GM12878 (cell line): ENCODE measurements around the gene IL5. TPM values are rescaled to one million over a fixed set of nuclear protein-coding genes. Genes with fewer than 3 reads are reported as not detected.

Experiments
- ATAC-seq: fragments of 200-7000 bp; cut with Tn5 transposase; 3 replicates; pipeline ENCODE4 v1.9.1; 2020; ENCODE audit warnings: mild to moderate bottlenecking, moderate library complexity
- BruUV-seq: library from RNA; stranded (reverse); fragments of 400-500 nt; replicated peaks from 2 replicates; lab custom pipeline; 2021; lab: Mats Ljungman, UMichigan
- CTCF ChIA-PET: fragments of 300-600 bp; sonication (Branson Sonifier 250); formaldehyde crosslinking; extraction: SDS; loops from one replicate; lab custom pipeline; 2021; ENCODE audit warnings: inconsistent platforms; lab: Yijun Ruan, JAX
- POLR2A ChIA-PET: fragments of 350-600 bp; formaldehyde crosslinking; extraction: SDS; loops from one replicate; lab custom pipeline; 2021; ENCODE audit warnings: inconsistent platforms; lab: Charles Lee
- RAD21 ChIA-PET: fragments of 300-600 bp; sonication (Branson Sonifier 250); formaldehyde crosslinking; loops from one replicate; lab custom pipeline; 2023; ENCODE audit warnings: antibody characterized with exemption; ENCODE audit not compliant: unreplicated experiment; lab: Charles Lee
- SMC1A ChIA-PET: fragments of 300-600 bp; sonication (Branson Sonifier 250); formaldehyde crosslinking; loops from one replicate; lab custom pipeline; 2023; ENCODE audit not compliant: unreplicated experiment, uncharacterized antibody; lab: Charles Lee
- DNase-seq: peaks from one replicate; pipeline ENCODE4 v3.0.0-alpha.2; 2011; ENCODE audit warnings: low read depth, low spot score
- FAIRE-seq: peaks from 3 replicates; lab custom pipeline; 2011; peaks lifted over from hg19 to GRCh38; lab: Jason Lieb, UNC
- H2AFZ ChIP-seq: 2 replicates; pipeline ENCODE4 v1.6.0; 2011; ENCODE audit warnings: low read depth, low read length, control low read depth; ENCODE audit not compliant: control insufficient read depth
- H3K27ac ChIP-seq: 2 replicates; pipeline ENCODE4 v1.5.1; 2011; ENCODE audit warnings: control low read depth; ENCODE audit not compliant: control insufficient read depth, insufficient read depth
- H3K27me3 ChIP-seq, 2 experiments: replicated peaks in 1 of 2; 2 replicates each; pipeline versions ENCODE4 v1.6.0 to v1.6.1; 2011; ENCODE audit warnings: low read length in 1 of 2; ENCODE audit not compliant: control insufficient read depth in 2 of 2, insufficient read depth in 2 of 2
- H3K36me3 ChIP-seq, 2 experiments: 2 replicates each; pipeline ENCODE4 v1.5.1; 2011; ENCODE audit warnings: low read length in 1 of 2; ENCODE audit not compliant: control insufficient read depth in 2 of 2, insufficient read depth in 2 of 2
- H3K4me1 ChIP-seq: 2 replicates; pipeline ENCODE4 v1.6.1; 2011; ENCODE audit warnings: mild to moderate bottlenecking, low read length, moderate library complexity, mixed read lengths; ENCODE audit not compliant: control insufficient read depth, insufficient read depth
- H3K4me2 ChIP-seq: 2 replicates; pipeline ENCODE4 v1.6.0; 2011; ENCODE audit warnings: control low read depth; ENCODE audit not compliant: control insufficient read depth, insufficient read depth
- H3K4me3 ChIP-seq: fragments of 200-600 bp; sonication (generic); 2 replicates; pipeline ENCODE4 v1.5.1; 2016
- H3K79me2 ChIP-seq: 2 replicates; pipeline ENCODE4 v1.6.0; 2011; ENCODE audit warnings: low read length; ENCODE audit not compliant: control insufficient read depth, insufficient read depth
- H3K9ac ChIP-seq: 2 replicates; pipeline ENCODE4 v1.8.0; 2011; ENCODE audit warnings: low read length, control low read depth, mixed read lengths; ENCODE audit not compliant: control insufficient read depth, insufficient read depth
- H3K9me3 ChIP-seq: replicated peaks from 3 replicates; pipeline ENCODE4 v1.5.1; 2011; ENCODE audit warnings: mild to moderate bottlenecking, low read length; ENCODE audit not compliant: control insufficient read depth, insufficient read depth
- H4K20me1 ChIP-seq: 2 replicates; pipeline ENCODE4 v1.6.0; 2011; ENCODE audit not compliant: control insufficient read depth, insufficient read depth
- EGR1 ChIP-seq, 2 experiments: IDR thresholded peaks; 1 replicate in 1 of 2; 2 replicates in 1 of 2; pipeline ENCODE4 v1.6.1; 2011 to 2012; ENCODE audit warnings: low read depth in 2 of 2, low read length in 2 of 2, borderline replicate concordance in 1 of 2, mild to moderate bottlenecking in 1 of 2, moderate library complexity in 1 of 2
- EP300 ChIP-seq, 2 experiments: fragments of 150-350 bp in 1 of 2; IDR thresholded peaks; 2 replicates each; pipeline ENCODE4 v1.6.1; 2011 to 2012; ENCODE audit warnings: low read depth in 2 of 2, low read length in 2 of 2, borderline replicate concordance in 1 of 2, improper control_type of control experiment in 1 of 2, inconsistent platforms in 1 of 2; ENCODE audit not compliant: control insufficient read depth in 1 of 2
- FOXM1 ChIP-seq: IDR thresholded peaks from 2 replicates; pipeline ENCODE4 v1.6.1; 2012; ENCODE audit warnings: low read depth, mild to moderate bottlenecking, inconsistent platforms, low read length, moderate library complexity
- IKZF2 ChIP-seq, 2 experiments: fragments of 450-650 bp; IDR thresholded peaks; 2 replicates each; pipeline ENCODE4 v1.6.1; 2017; ENCODE audit warnings: mild to moderate bottlenecking in 2 of 2, moderate library complexity in 2 of 2
- KLF5 ChIP-seq: fragments of 450-650 bp; IDR thresholded peaks from 2 replicates; pipeline ENCODE4 v1.6.1; 2014; ENCODE audit warnings: mild to moderate bottlenecking; ENCODE audit not compliant: partially characterized antibody
- NFYB ChIP-seq: IDR thresholded peaks from 2 replicates; pipeline ENCODE4 v1.6.1; 2011; ENCODE audit warnings: low read depth, mild to moderate bottlenecking, low read length, improper control_type of control experiment, moderate library complexity; ENCODE audit not compliant: insufficient read depth
- POLR2AphosphoS5 ChIP-seq: IDR thresholded peaks from 2 replicates; pipeline ENCODE4 v1.6.1; 2011; ENCODE audit warnings: mild to moderate bottlenecking, low read length, inconsistent platforms
- RCOR1 ChIP-seq: conservative IDR thresholded peaks from 2 replicates; pipeline ENCODE4 v1.6.1; 2012; ENCODE audit warnings: low read depth, low read length, improper control_type of control experiment
- RFX5 ChIP-seq: IDR thresholded peaks from 2 replicates; pipeline ENCODE4 v1.6.1; 2011; ENCODE audit warnings: low read depth, low read length, improper control_type of control experiment
- SPI1 ChIP-seq: IDR thresholded peaks from 2 replicates; pipeline ENCODE4 v1.6.1; 2011; ENCODE audit warnings: low read depth, mild to moderate bottlenecking, low read length, moderate library complexity, borderline replicate concordance; ENCODE audit not compliant: insufficient read depth
- SUPT20H ChIP-seq: IDR thresholded peaks from 2 replicates; pipeline ENCODE4 v1.6.1; 2011; ENCODE audit warnings: low read depth, mild to moderate bottlenecking, low read length, moderate library complexity, borderline replicate concordance; ENCODE audit not compliant: control insufficient read depth
- TARDBP ChIP-seq: IDR thresholded peaks from 2 replicates; pipeline ENCODE4 v1.6.1; 2016; ENCODE audit warnings: borderline replicate concordance
- TCF3 ChIP-seq: IDR thresholded peaks from 2 replicates; pipeline ENCODE4 v1.6.1; 2012; ENCODE audit warnings: low read depth, mild to moderate bottlenecking, low read length, borderline replicate concordance; ENCODE audit not compliant: insufficient read depth
- YY1 ChIP-seq: IDR thresholded peaks from 2 replicates; pipeline ENCODE4 v1.6.1; 2011; ENCODE audit warnings: low read depth, mild to moderate bottlenecking, low read length
- WGBS: methylation state at CpG from one replicate; pipeline ENCODE4 v1.1.6; 2016; ENCODE audit warnings: low lambda C conversion rate; ENCODE audit not compliant: insufficient replicate concordance, insufficient coverage; ENCODE audit errors: missing lambda C conversion rate; 5-methylcytosine and 5-hydroxymethylcytosine counted together
- in situ Hi-C: fragments of 300-500 bp; cut with MboI; formaldehyde crosslinking; loops from 9 replicates; pipeline ENCODE4 v1.14.3; 2018; ENCODE audit warnings: mixed read lengths
- intact Hi-C: fragments of 100-400 bp; cut with micrococcal nuclease; formaldehyde crosslinking; loops from one replicate; pipeline ENCODE4 v1.14.2; 2022; ENCODE audit not compliant: unreplicated experiment
- polyA plus RNA-seq, 11 experiments: library from polyadenylated mRNA; depleted of rRNA in 4 of 11; unstranded in 6 of 11; stranded (reverse) in 5 of 11; fragments of >200 nt; fragmentation: Nextera tagmentation in 4 of 11; fragmentation: Illumina TruSeq in 1 of 11; extraction: Ambion mirVana in 4 of 11; extraction: Trizol in 1 of 11; gene quantifications; 1 replicate in 1 of 11; 2 replicates in 10 of 11; pipeline versions ENCODE4 v1.2.1 to v1.2.3, GENCODE V29; 2011 to 2016; ENCODE audit warnings: inconsistent platforms in 2 of 11, missing spikeins in 2 of 11, low read depth in 1 of 11
- total RNA-seq, 4 experiments: library from RNA; depleted of rRNA in 3 of 4; stranded (reverse); fragments of >200 nt in 3 of 4; fragmentation: Illumina TruSeq in 1 of 4; extraction: Trizol in 1 of 4; gene quantifications; 2 replicates each; pipeline versions ENCODE4 v1.2.1 to v1.2.3, GENCODE V29; 2013 to 2021
- TF ChIP-seq, protein P1 (sequence below): fragments of 450-650 bp; IDR thresholded peaks from 2 replicates; pipeline ENCODE4 v1.6.1; 2017; ENCODE audit warnings: antibody characterized with exemption, mild to moderate bottlenecking, moderate library complexity
- TF ChIP-seq, protein P2 (sequence below): fragments of 450-650 bp; IDR thresholded peaks from 2 replicates; pipeline ENCODE4 v1.6.1; 2016; ENCODE audit warnings: mild to moderate bottlenecking
- TF ChIP-seq, protein P3 (sequence below): IDR thresholded peaks from 2 replicates; pipeline ENCODE4 v1.6.1; 2012; ENCODE audit warnings: low read depth, low read length, improper control_type of control experiment

The IL5 gene
- total and polyA plus RNA-seq, 10 of the 15 experiments (the other 5 are each of a cell fraction or from before 2014, with no cell fraction given) = not detected

DNA sequence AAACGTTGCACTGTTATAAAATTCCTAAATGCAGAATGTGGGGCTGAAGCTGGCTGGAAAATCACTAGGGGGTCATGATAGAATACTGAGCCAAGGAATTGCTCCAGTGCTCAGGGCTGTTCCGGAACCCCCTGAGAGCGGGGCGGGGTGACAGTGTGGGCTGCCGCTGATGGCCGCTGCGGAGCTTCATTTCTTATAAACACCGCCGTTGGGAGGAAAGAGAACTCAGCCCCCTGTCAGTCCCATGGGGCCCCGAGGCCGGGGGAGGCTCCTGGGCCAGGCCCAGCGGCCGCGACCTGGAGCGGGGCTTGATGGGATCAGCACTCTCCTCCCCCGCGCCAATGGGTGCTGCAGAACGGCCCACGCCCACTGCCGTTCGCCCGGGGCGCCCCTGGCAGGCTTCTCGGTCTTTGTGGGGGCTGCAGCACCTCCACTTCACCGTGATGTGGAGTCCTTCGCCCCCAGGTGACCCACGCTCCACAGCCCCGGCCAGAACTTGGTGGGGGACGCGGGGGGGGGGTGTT, 47.6 kb downstream of the IL5 start (continued):
- TF ChIP-seq, protein P1, sequence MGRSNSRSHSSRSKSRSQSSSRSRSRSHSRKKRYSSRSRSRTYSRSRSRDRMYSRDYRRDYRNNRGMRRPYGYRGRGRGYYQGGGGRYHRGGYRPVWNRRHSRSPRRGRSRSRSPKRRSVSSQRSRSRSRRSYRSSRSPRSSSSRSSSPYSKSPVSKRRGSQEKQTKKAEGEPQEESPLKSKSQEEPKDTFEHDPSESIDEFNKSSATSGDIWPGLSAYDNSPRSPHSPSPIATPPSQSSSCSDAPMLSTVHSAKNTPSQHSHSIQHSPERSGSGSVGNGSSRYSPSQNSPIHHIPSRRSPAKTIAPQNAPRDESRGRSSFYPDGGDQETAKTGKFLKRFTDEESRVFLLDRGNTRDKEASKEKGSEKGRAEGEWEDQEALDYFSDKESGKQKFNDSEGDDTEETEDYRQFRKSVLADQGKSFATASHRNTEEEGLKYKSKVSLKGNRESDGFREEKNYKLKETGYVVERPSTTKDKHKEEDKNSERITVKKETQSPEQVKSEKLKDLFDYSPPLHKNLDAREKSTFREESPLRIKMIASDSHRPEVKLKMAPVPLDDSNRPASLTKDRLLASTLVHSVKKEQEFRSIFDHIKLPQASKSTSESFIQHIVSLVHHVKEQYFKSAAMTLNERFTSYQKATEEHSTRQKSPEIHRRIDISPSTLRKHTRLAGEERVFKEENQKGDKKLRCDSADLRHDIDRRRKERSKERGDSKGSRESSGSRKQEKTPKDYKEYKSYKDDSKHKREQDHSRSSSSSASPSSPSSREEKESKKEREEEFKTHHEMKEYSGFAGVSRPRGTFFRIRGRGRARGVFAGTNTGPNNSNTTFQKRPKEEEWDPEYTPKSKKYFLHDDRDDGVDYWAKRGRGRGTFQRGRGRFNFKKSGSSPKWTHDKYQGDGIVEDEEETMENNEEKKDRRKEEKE = no peak
- TF ChIP-seq EP300 (IDR thresholded peaks at IDR 0.05; ENCODE audit: borderline replicate concordance in 1 of 2, control insufficient read depth in 1 of 2, low read depth in 2 of 2, low read length in 2 of 2) (peak in 1 of 2 experiments; percentile 38; a peak in 2 of 4 replicates), NFYB (no peak), POLR2AphosphoS5 (peak; percentile 32; the same call in 1 of the 2 replicates)
- TF ChIP-seq, protein P2, sequence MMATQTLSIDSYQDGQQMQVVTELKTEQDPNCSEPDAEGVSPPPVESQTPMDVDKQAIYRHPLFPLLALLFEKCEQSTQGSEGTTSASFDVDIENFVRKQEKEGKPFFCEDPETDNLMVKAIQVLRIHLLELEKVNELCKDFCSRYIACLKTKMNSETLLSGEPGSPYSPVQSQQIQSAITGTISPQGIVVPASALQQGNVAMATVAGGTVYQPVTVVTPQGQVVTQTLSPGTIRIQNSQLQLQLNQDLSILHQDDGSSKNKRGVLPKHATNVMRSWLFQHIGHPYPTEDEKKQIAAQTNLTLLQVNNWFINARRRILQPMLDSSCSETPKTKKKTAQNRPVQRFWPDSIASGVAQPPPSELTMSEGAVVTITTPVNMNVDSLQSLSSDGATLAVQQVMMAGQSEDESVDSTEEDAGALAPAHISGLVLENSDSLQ = peak; percentile 82

DNA sequence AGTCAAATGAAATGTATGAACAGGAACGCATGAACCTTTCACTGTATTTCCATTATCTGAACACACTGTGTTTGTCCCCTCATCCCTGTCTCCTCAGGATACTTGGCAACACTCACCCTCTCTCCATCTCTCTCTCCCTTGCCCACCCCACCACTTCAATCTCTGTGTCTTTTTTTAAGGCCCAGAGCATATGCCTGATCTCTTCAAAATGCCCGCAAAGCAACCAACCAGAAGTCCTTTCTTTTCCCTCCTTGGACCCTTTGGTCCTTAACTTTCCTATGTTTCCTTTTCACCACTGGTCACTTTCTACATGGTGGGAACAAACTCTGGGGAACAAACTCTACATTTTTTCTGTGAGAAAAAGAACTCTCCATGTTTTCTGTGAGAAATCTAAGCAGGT, 49.5 kb downstream of the IL5 start:
- DNase-seq = no peak
- Histone ChIP-seq H3K4me1 (peaks cover 44% of the 10 kb centered on the region), H3K79me2 (peaks cover 31% of the 10 kb centered on the region), H3K4me3 (no peak overlapping the region), H3K36me3 (0 out of 4 replicates have a peak, but pooled peaks cover 0 to 4% of the 10 kb centered on the region in 2 experiments), H3K9ac (no peak overlapping the region), H3K9me3 (no peaks in the 10 kb centered on the region), H2AFZ (no peak overlapping the region), H3K27ac (no peak overlapping the region), H3K4me2 (0 out of 2 replicates have a peak overlapping the region, but pooled peaks have one; percentile 2), H3K27me3 (no peaks in the 10 kb centered on the region), H4K20me1 (peaks cover 2% of the 10 kb centered on the region; the same call in 1 of the 2 replicates)
- no TSS peak for BruUV-seq
- CTCF ChIA-PET = interaction anchor here (1.4 to 13.6 kb wide), 4 partner anchors 28 to 256 kb away, joined by 3 to 481 read pairs (median 106); no protein-coding TSS in a partner anchor
- in situ Hi-C loops (loop anchor here (10.0 kb wide), 1 partner anchor 109 kb away; no protein-coding TSS in a partner anchor), intact Hi-C loops (no loop called here)
- POLR2A ChIA-PET = interaction anchor here (0.6 to 24.5 kb wide), 4 partner anchors 13 to 78 kb away, joined by 4 to 389 read pairs (median 65); no protein-coding TSS in a partner anchor
- 96% methylated on average over 2 of the region's 2 CpGs for WGBS
- RAD21 ChIA-PET = interaction anchor here (0.9 to 27.2 kb wide), 4 partner anchors 37 to 77 kb away, joined by 3 to 453 read pairs (median 105); no protein-coding TSS in a partner anchor
- SMC1A ChIA-PET = interaction anchor here (0.9 to 10.5 kb wide), 4 partner anchors 36 to 107 kb away, joined by 3 to 162 read pairs (median 66); no protein-coding TSS in a partner anchor
- no peak for FAIRE-seq
- ATAC-seq = no peak
- TF ChIP-seq TARDBP (no peak), RFX5 (no peak), YY1 (no peak), IKZF2 (IDR thresholded peaks at IDR 0.05) (no peak), KLF5 (no peak), FOXM1 (no peak), SPI1 (no peak), RCOR1 (no peak), SUPT20H (no peak), EGR1 (IDR thresholded peaks at IDR 0.05; ENCODE audit: borderline replicate concordance in 1 of 2, low read depth in 2 of 2, low read length in 2 of 2) (no peak), TCF3 (no peak)
- TF ChIP-seq, protein P3, sequence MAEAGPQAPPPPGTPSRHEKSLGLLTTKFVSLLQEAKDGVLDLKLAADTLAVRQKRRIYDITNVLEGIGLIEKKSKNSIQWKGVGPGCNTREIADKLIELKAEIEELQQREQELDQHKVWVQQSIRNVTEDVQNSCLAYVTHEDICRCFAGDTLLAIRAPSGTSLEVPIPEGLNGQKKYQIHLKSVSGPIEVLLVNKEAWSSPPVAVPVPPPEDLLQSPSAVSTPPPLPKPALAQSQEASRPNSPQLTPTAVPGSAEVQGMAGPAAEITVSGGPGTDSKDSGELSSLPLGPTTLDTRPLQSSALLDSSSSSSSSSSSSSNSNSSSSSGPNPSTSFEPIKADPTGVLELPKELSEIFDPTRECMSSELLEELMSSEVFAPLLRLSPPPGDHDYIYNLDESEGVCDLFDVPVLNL = no peak
